HCT116 (cell line): ENCODE results near the gene DENND4B.
A peak's percentile ranks its signal among the peaks of the same experiment; 100 is the strongest.

ENCODE experiments used
- RAD21 ChIP-seq: IDR thresholded peaks from 2 replicates; pipeline ENCODE4 v1.6.1; 2012; ENCODE audit warnings: low read depth, mild to moderate bottlenecking
- ZNF274 ChIP-seq: fragments of 200-500 bp; sonication (Bioruptor generic); IDR thresholded peaks from 2 replicates; pipeline ENCODE4 v1.6.1; 2014; ENCODE audit warnings: mild to moderate bottlenecking, low read depth, low read length, inconsistent platforms
- TF ChIP-seq, protein P1 (sequence below): IDR thresholded peaks from 2 replicates; pipeline ENCODE4 v1.6.1; 2012
- TF ChIP-seq, protein P2 (sequence below), 3 experiments: fragments of 200-600 bp in 1 of 3; sonication (generic) in 1 of 3; IDR thresholded peaks in 2 of 3; conservative IDR thresholded peaks in 1 of 3; 2 replicates each; pipeline ENCODE4 v1.5.1; 2012 to 2017; ENCODE audit warnings: low read depth in 2 of 3, low read length in 2 of 3, antibody characterized with exemption in 1 of 3, borderline replicate concordance in 1 of 3, control low read depth in 1 of 3, mild to moderate bottlenecking in 1 of 3, mixed read lengths in 1 of 3, mixed run types in 1 of 3, moderate library complexity in 1 of 3; ENCODE audit not compliant: insufficient read depth in 1 of 3

GRCh38 chr1:153919876-153920852, 26.4 kb downstream of the DENND4B start:
- TF ChIP-seq, protein P1, sequence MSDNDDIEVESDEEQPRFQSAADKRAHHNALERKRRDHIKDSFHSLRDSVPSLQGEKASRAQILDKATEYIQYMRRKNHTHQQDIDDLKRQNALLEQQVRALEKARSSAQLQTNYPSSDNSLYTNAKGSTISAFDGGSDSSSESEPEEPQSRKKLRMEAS: no peak
- peak; percentile 27; the same call in 1 of the 2 replicates for TF ChIP-seq RAD21
- TF ChIP-seq, protein P2, sequence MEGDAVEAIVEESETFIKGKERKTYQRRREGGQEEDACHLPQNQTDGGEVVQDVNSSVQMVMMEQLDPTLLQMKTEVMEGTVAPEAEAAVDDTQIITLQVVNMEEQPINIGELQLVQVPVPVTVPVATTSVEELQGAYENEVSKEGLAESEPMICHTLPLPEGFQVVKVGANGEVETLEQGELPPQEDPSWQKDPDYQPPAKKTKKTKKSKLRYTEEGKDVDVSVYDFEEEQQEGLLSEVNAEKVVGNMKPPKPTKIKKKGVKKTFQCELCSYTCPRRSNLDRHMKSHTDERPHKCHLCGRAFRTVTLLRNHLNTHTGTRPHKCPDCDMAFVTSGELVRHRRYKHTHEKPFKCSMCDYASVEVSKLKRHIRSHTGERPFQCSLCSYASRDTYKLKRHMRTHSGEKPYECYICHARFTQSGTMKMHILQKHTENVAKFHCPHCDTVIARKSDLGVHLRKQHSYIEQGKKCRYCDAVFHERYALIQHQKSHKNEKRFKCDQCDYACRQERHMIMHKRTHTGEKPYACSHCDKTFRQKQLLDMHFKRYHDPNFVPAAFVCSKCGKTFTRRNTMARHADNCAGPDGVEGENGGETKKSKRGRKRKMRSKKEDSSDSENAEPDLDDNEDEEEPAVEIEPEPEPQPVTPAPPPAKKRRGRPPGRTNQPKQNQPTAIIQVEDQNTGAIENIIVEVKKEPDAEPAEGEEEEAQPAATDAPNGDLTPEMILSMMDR (IDR thresholded peaks at IDR 0.05 in 2 of 3, conservative IDR thresholded peaks at IDR 0.05 in 1 of 3; ENCODE audit: borderline replicate concordance in 1 of 3, insufficient read depth in 1 of 3, low read depth in 2 of 3, low read length in 2 of 3): peak in 2 of 3 experiments; percentile 5 to 31; a peak in 2 of 6 replicates
- TF ChIP-seq ZNF274: no peak
